GM12878 (cell line): Measurements from ENCODE around the gene NOL4L. TPM values are rescaled to one million over a fixed set of nuclear protein-coding genes. Genes with fewer than 3 reads are reported as not detected.

Source experiments
- ATAC-seq: fragments of 200-7000 bp; cut with Tn5 transposase; 3 replicates; pipeline ENCODE4 v1.9.1; 2020; ENCODE audit warnings: mild to moderate bottlenecking, moderate library complexity
- Bru-seq: library from RNA; stranded (reverse); fragments of 400-500 nt; gene quantifications from one replicate; lab custom pipeline; 2021; lab: Mats Ljungman, UMichigan
- BruChase-seq, 2 experiments: library from RNA; stranded (reverse); fragments of 400-500 nt; gene quantifications; one replicate each; lab custom pipeline; 2021; lab: Mats Ljungman, UMichigan
- BruUV-seq: library from RNA; stranded (reverse); fragments of 400-500 nt; replicated peaks from 2 replicates; lab custom pipeline; 2021; lab: Mats Ljungman, UMichigan
- CTCF ChIA-PET: fragments of 300-600 bp; sonication (Branson Sonifier 250); formaldehyde crosslinking; extraction: SDS; loops from one replicate; lab custom pipeline; 2021; ENCODE audit warnings: inconsistent platforms; lab: Yijun Ruan, JAX
- POLR2A ChIA-PET: fragments of 350-600 bp; formaldehyde crosslinking; extraction: SDS; loops from one replicate; lab custom pipeline; 2021; ENCODE audit warnings: inconsistent platforms; lab: Charles Lee
- RAD21 ChIA-PET: fragments of 300-600 bp; sonication (Branson Sonifier 250); formaldehyde crosslinking; loops from one replicate; lab custom pipeline; 2023; ENCODE audit warnings: antibody characterized with exemption; ENCODE audit not compliant: unreplicated experiment; lab: Charles Lee
- SMC1A ChIA-PET: fragments of 300-600 bp; sonication (Branson Sonifier 250); formaldehyde crosslinking; loops from one replicate; lab custom pipeline; 2023; ENCODE audit not compliant: unreplicated experiment, uncharacterized antibody; lab: Charles Lee
- DNase-seq: peaks from one replicate; pipeline ENCODE4 v3.0.0-alpha.2; 2011; ENCODE audit warnings: low read depth, low spot score
- FAIRE-seq: peaks from 3 replicates; lab custom pipeline; 2011; peaks lifted over from hg19 to GRCh38; lab: Jason Lieb, UNC
- H2AFZ ChIP-seq: 2 replicates; pipeline ENCODE4 v1.6.0; 2011; ENCODE audit warnings: low read depth, low read length, control low read depth; ENCODE audit not compliant: control insufficient read depth
- H3K27ac ChIP-seq: 2 replicates; pipeline ENCODE4 v1.5.1; 2011; ENCODE audit warnings: control low read depth; ENCODE audit not compliant: control insufficient read depth, insufficient read depth
- H3K27me3 ChIP-seq, 2 experiments: replicated peaks in 1 of 2; 2 replicates each; pipeline versions ENCODE4 v1.6.0 to v1.6.1; 2011; ENCODE audit warnings: low read length in 1 of 2; ENCODE audit not compliant: control insufficient read depth in 2 of 2, insufficient read depth in 2 of 2
- H3K36me3 ChIP-seq, 2 experiments: 2 replicates each; pipeline ENCODE4 v1.5.1; 2011; ENCODE audit warnings: low read length in 1 of 2; ENCODE audit not compliant: control insufficient read depth in 2 of 2, insufficient read depth in 2 of 2
- H3K4me1 ChIP-seq: 2 replicates; pipeline ENCODE4 v1.6.1; 2011; ENCODE audit warnings: mild to moderate bottlenecking, low read length, moderate library complexity, mixed read lengths; ENCODE audit not compliant: control insufficient read depth, insufficient read depth
- H3K4me2 ChIP-seq: 2 replicates; pipeline ENCODE4 v1.6.0; 2011; ENCODE audit warnings: control low read depth; ENCODE audit not compliant: control insufficient read depth, insufficient read depth
- H3K4me3 ChIP-seq: fragments of 200-600 bp; sonication (generic); 2 replicates; pipeline ENCODE4 v1.5.1; 2016
- H3K79me2 ChIP-seq: 2 replicates; pipeline ENCODE4 v1.6.0; 2011; ENCODE audit warnings: low read length; ENCODE audit not compliant: control insufficient read depth, insufficient read depth
- H3K9ac ChIP-seq: 2 replicates; pipeline ENCODE4 v1.8.0; 2011; ENCODE audit warnings: low read length, control low read depth, mixed read lengths; ENCODE audit not compliant: control insufficient read depth, insufficient read depth
- H3K9me3 ChIP-seq: replicated peaks from 3 replicates; pipeline ENCODE4 v1.5.1; 2011; ENCODE audit warnings: mild to moderate bottlenecking, low read length; ENCODE audit not compliant: control insufficient read depth, insufficient read depth
- H4K20me1 ChIP-seq: 2 replicates; pipeline ENCODE4 v1.6.0; 2011; ENCODE audit not compliant: control insufficient read depth, insufficient read depth
- EGR1 ChIP-seq, 2 experiments: IDR thresholded peaks; 1 replicate in 1 of 2; 2 replicates in 1 of 2; pipeline ENCODE4 v1.6.1; 2011 to 2012; ENCODE audit warnings: low read depth in 2 of 2, low read length in 2 of 2, borderline replicate concordance in 1 of 2, mild to moderate bottlenecking in 1 of 2, moderate library complexity in 1 of 2
- JUNB ChIP-seq: IDR thresholded peaks from 2 replicates; pipeline ENCODE4 v1.6.1; 2016; ENCODE audit warnings: antibody characterized with exemption, mild to moderate bottlenecking
- POLR2A ChIP-seq: IDR thresholded peaks from 2 replicates; pipeline ENCODE4 v1.6.1; 2011; ENCODE audit warnings: low read depth, mild to moderate bottlenecking, low read length
- WGBS: methylation state at CpG from one replicate; pipeline ENCODE4 v1.1.6; 2016; ENCODE audit warnings: low lambda C conversion rate; ENCODE audit not compliant: insufficient replicate concordance, insufficient coverage; ENCODE audit errors: missing lambda C conversion rate; 5-methylcytosine and 5-hydroxymethylcytosine counted together
- in situ Hi-C: fragments of 300-500 bp; cut with MboI; formaldehyde crosslinking; loops from 9 replicates; pipeline ENCODE4 v1.14.3; 2018; ENCODE audit warnings: mixed read lengths
- intact Hi-C: fragments of 100-400 bp; cut with micrococcal nuclease; formaldehyde crosslinking; loops from one replicate; pipeline ENCODE4 v1.14.2; 2022; ENCODE audit not compliant: unreplicated experiment
- long read RNA-seq, 2 experiments: library from polyadenylated mRNA; unstranded; transcript quantifications; one replicate each; pipeline ENCODE4 v2.0.0, GENCODE V29; 2019 to 2020
- polyA minus RNA-seq, 3 experiments: library from RNA; depleted of rRNA, polyadenylated mRNA; stranded (reverse); fragments of >200 nt; gene quantifications; 2 replicates each; pipeline ENCODE4 v1.2.3, GENCODE V29; 2011
- polyA plus RNA-seq, 11 experiments: library from polyadenylated mRNA; depleted of rRNA in 4 of 11; unstranded in 6 of 11; stranded (reverse) in 5 of 11; fragments of >200 nt; fragmentation: Nextera tagmentation in 4 of 11; fragmentation: Illumina TruSeq in 1 of 11; extraction: Ambion mirVana in 4 of 11; extraction: Trizol in 1 of 11; gene quantifications; 1 replicate in 1 of 11; 2 replicates in 10 of 11; pipeline versions ENCODE4 v1.2.1 to v1.2.3, GENCODE V29; 2011 to 2016; ENCODE audit warnings: inconsistent platforms in 2 of 11, missing spikeins in 2 of 11, low read depth in 1 of 11
- total RNA-seq, 4 experiments: library from RNA; depleted of rRNA in 3 of 4; stranded (reverse); fragments of >200 nt in 3 of 4; fragmentation: Illumina TruSeq in 1 of 4; extraction: Trizol in 1 of 4; gene quantifications; 2 replicates each; pipeline versions ENCODE4 v1.2.1 to v1.2.3, GENCODE V29; 2013 to 2021

The NOL4L gene, protein sequence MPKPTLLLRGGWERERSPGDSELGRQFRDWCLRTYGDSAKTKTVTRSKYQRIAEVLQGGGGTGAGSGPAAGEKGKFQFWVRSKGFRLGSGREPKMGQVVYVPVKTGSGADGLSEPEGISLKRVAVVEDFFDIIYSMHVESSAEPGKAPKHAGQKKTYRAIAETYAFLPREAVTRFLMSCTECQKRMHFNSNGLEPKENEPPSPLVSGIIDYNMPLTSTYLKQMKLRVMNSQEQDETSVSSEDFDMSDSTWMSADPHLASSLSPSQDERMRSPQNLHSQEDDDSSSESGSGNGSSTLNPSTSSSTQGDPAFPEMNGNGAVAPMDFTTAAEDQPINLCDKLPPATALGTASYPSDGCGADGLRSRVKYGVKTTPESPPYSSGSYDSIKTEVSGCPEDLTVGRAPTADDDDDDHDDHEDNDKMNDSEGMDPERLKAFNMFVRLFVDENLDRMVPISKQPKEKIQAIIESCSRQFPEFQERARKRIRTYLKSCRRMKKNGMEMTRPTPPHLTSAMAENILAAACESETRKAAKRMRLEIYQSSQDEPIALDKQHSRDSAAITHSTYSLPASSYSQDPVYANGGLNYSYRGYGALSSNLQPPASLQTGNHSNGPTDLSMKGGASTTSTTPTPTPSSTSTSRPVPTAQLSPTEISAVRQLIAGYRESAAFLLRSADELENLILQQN
- total RNA-seq (2013; cell fraction: nucleolus; rRNA removed), result 72.6 and 77.1 TPM in 2 replicates
- 8.1 and 9.5 TPM in 2 replicates for total RNA-seq (2014; rRNA removed)
- 6.2 and 6.5 TPM in 2 replicates for total RNA-seq (2014; rRNA removed; fragmentation: Illumina TruSeq; extraction: Trizol)
- total RNA-seq (2021), result 24.0 and 30.0 TPM in 2 replicates
- polyA plus RNA-seq (2011; ENCODE audit: low read depth), result 3.1 TPM
- 5.9 and 8.0 TPM in 2 replicates for polyA plus RNA-seq (2011; rRNA removed)
- 6.0 and 6.7 TPM in 2 replicates for polyA plus RNA-seq (2011; cell fraction: cytosol; rRNA removed)
- polyA plus RNA-seq (2011; cell fraction: nucleus; rRNA removed), result 36.6 and 37.1 TPM in 2 replicates
- polyA plus RNA-seq (2012), result 6.1 and 6.9 TPM in 2 replicates
- 4.0 and 7.9 TPM in 2 replicates for polyA plus RNA-seq (2014; fragmentation: Illumina TruSeq; extraction: Trizol)
- polyA plus RNA-seq (2014; fragmentation: Nextera tagmentation; extraction: Ambion mirVana), result 1 to 10 TPM; 2.3 to 3.9 TPM
- 9.5 and 10.8 TPM in 2 replicates for polyA plus RNA-seq (2014; rRNA removed)
- polyA plus RNA-seq (2016; fragmentation: Nextera tagmentation; extraction: Ambion mirVana), result 1 to 10 TPM; 7.9 to 8.2 TPM
- polyA minus RNA-seq (2011; rRNA and poly(A)+ RNA removed), result 6.5 and 10.4 TPM in 2 replicates
- polyA minus RNA-seq (2011; cell fraction: cytosol; rRNA and poly(A)+ RNA removed), result 4.8 and 9.5 TPM in 2 replicates
- polyA minus RNA-seq (2011; cell fraction: nucleus; rRNA and poly(A)+ RNA removed), result 6.6 and 14.4 TPM in 2 replicates
- percentile 66 among the genes with signal in this experiment for Bru-seq, nascent RNA
- percentile 91 among the genes with signal in this experiment for BruChase-seq, experiment 1, labeled RNA remaining after a 6-hour chase
- BruChase-seq, experiment 2, labeled RNA remaining after a 2-hour chase, result percentile 74 among the genes with signal in this experiment
- long read RNA-seq, experiment 1, partial matches to known transcripts, result 0 of 1 reads
- long read RNA-seq, experiment 1, other reads (novel, unspliced or antisense), result 1 of 1 reads
- long read RNA-seq, experiment 2, partial matches to known transcripts, result 0 of 2 reads
- long read RNA-seq, experiment 2, other reads (novel, unspliced or antisense), result 2 of 2 reads

DNA sequence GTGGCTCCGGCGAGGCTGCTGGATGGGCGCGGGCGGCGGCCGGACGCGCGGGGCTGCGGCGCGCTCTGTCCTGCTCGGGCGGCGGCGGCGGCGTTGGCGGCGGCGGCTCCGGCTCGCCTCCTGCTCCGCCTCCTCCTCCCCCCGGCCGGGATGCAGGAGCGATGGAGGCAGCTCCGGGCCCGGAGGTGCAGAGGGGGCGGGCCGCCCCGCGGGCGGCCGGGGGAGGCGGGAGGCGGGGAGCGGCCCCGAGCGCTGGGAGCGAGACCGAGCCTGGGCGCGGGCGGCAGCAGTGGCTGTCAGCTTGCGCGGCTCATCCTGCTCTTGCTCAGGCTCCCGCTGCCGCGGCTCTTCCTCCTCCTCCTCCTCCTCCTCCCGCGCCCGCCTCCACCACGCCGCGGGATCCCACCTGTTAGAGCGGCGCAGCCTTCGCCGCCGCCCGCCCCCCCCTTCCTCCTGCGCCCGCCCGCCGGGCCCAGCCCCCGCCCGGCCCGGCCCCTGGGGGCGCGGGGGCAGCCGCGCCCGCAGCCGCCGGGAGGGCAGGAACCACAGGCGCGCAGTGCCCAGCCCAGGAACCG is at the start of gene NOL4L:
Gene NOL4L (minus strand): TSS at position 323 of the 575 bp plus-strand sequence. CDS start 443 bp downstream, outside the sequence.
- in situ Hi-C loops, result no loop called here
- ATAC-seq (peak; percentile 22), DNase-seq (no peak), FAIRE-seq (no peak)
- TF ChIP-seq EGR1 (IDR thresholded peaks at IDR 0.05; ENCODE audit: borderline replicate concordance in 1 of 2, low read depth in 2 of 2, low read length in 2 of 2), result peak in 1 of 2 experiments; percentile 30; a peak in 1 of 3 replicates
- TF ChIP-seq JUNB, result no peak
- 0 out of 2 replicates have a peak, but pooled peaks have one; percentile 2 for TF ChIP-seq POLR2A
- BruUV-seq, result no TSS peak
- POLR2A ChIA-PET, result no interaction called here
- CTCF ChIA-PET, result no interaction called here
- H3K9me3 ChIP-seq, result no peaks in the 10 kb centered on the region
- H3K4me3 ChIP-seq, result peak within 1 kb of the TSS; percentile 76; the same call in 1 of the 2 replicates
- RAD21 ChIA-PET, result interaction anchor here (0.6 to 1.9 kb wide), 7 partner anchors 9 to 66 kb away, joined by 3 to 5 read pairs (median 4); no protein-coding TSS in a partner anchor
- peaks cover 17% of the 10 kb centered on the region for H3K4me1 ChIP-seq
- SMC1A ChIA-PET, result no interaction called here
- H3K27me3 ChIP-seq, result peaks cover 0 to 2% of the 10 kb centered on the region in 2 experiments; a peak in 1 of 4 replicates
- WGBS, result 0% methylated on average over 3 of the region's 80 CpGs
- peaks cover 3% of the 10 kb centered on the region; the same call in 1 of the 2 replicates for H4K20me1 ChIP-seq
- H3K4me2 ChIP-seq, result peak within 1 kb of the TSS; percentile 66
- peaks cover 4% of the 10 kb centered on the region for H3K79me2 ChIP-seq
- H3K27ac ChIP-seq, result no peak within 1 kb of the TSS
- intact Hi-C loops, result loop anchor here (2.0 kb wide), 1 partner anchor 48 kb away; no protein-coding TSS in a partner anchor
- H3K36me3 ChIP-seq, result no peaks in the 10 kb centered on the region
- H3K9ac ChIP-seq, result peak within 1 kb of the TSS; percentile 40; the same call in 1 of the 2 replicates
- H2AFZ ChIP-seq, result peak within 1 kb of the TSS; percentile 28
